GM12872 (cell line): ENCODE data around the gene COBL.

Source experiments
- TF ChIP-seq, protein P1 (sequence below): IDR thresholded peaks from 3 replicates; pipeline ENCODE4 v1.5.1; 2011; ENCODE audit warnings: low read depth, mild to moderate bottlenecking, low read length, moderate library complexity; ENCODE audit not compliant: insufficient read depth

The COBL gene

DNA sequence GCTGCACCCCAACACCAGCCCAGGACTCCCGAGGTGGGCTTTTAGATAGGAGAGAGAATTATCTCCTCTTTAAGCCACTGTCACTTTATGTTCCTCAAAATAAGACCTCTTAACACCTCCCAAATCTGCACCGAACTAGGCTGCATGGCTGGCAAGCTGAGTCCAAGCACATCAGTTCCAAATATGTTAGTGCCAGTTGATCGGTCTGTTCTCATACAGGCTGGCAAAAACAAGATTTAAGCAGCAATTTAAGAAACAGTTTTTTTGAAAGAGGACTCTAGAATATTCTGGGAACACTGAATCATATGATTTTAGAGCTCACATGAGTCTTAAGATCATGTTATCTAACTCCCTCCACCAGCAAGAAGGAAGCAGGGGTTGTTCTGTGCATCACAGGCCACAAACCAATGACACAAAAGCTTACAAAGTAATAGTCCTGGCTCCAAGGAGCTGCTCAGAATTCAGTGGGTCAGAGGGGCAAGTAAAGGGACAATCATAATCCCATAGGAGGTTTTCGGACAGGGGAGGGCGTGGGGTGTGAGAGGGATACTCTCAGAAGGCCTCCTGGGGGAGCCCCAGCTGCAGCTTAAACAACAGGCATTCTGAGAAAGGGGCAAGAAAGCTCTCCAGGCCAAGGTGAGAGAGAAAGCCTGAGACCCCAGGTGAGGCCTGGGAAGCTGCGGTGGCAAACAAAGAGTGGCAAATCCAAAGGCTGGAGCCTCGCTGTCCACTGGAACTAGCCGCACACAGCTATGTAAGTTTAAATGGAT, 7.1 kb downstream of the COBL start:
- TF ChIP-seq, protein P1, sequence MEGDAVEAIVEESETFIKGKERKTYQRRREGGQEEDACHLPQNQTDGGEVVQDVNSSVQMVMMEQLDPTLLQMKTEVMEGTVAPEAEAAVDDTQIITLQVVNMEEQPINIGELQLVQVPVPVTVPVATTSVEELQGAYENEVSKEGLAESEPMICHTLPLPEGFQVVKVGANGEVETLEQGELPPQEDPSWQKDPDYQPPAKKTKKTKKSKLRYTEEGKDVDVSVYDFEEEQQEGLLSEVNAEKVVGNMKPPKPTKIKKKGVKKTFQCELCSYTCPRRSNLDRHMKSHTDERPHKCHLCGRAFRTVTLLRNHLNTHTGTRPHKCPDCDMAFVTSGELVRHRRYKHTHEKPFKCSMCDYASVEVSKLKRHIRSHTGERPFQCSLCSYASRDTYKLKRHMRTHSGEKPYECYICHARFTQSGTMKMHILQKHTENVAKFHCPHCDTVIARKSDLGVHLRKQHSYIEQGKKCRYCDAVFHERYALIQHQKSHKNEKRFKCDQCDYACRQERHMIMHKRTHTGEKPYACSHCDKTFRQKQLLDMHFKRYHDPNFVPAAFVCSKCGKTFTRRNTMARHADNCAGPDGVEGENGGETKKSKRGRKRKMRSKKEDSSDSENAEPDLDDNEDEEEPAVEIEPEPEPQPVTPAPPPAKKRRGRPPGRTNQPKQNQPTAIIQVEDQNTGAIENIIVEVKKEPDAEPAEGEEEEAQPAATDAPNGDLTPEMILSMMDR = no peak

DNA sequence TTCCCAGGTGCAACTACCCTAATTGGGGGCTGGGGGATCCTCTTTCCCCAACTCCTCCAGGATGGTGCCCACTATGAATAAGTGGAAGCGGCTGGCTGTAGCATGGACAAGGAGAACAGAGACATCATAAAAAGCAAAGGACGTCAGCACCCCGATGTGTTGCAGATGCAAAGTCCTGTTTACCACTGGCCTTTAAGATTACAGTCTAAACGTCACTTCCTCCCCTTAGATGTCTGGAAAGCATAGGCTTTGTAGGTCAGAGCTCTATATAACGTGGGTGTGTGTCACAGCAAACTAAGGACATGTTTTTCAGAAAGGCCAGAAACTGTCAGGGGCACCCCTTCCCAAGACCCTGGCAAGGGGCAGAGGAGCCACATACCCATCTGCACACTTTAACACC, 7.9 kb downstream of the COBL start:
- TF ChIP-seq, protein P1 = no peak

DNA sequence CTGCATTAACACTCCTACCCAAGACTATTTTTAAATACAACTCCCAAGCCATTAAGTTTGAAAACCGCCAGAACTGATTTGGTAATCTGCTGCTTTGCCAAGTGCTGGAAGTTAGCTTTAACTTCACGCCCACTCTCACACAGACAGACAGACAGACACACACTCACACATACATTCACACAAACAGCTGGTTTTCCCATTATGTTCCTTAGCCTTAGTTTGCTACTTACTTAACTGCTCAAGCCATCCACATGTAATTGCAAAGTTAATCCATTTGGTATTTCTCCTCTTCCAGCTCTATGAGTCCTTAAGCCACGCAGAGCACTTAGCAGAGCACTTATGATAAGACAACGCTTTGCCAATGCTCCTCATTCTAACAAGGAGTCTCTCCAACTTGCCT, 8.3 kb downstream of the COBL start:
- TF ChIP-seq, protein P1 = no peak

DNA sequence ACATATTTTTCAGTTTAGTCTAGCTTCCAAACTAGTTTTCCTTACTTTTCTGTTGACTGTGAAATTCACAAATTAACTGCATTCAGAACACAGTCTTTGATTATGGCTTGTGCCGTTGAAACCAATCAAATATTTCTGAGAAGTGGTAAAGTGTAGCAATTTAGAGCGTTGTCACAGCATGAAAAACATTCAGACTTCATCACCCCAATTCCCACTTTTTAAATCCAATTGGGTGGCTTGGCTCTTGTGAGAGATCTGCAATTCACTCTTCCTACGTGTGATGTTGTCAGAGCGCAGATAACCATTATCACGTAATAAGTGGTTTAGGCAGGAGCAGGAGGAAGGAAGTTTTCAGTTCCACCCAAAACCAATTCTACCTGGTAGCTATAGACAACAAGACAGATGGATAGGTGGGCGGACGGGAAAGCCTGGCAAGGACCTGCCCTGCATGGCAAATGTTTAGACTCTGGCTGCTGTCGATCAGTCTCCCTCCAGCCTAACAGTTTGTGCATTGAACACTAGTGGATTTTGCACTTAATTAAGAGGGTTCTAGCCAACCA, 8.9 kb downstream of the COBL start:
- TF ChIP-seq, protein P1 = no peak

DNA sequence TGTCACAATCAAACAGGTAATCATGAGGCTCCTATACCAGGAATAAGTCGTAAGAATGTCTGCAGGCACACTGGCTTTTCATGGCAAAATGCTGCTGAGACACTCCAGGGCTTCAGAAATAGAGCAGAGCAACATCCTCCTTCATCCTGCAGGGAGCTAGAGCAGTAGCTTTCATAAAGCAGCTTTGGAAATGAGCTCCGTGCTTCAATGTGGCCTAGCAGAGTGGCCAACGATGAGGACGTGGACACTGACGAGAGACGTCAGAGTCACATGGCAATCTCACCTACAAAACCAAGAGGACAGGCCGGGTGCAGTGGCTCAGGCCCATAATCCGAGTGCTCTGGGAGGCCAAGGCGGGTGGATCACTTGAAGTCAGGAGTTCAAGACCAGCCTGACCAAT, 9.8 kb downstream of the COBL start:
- TF ChIP-seq, protein P1 = no peak

DNA sequence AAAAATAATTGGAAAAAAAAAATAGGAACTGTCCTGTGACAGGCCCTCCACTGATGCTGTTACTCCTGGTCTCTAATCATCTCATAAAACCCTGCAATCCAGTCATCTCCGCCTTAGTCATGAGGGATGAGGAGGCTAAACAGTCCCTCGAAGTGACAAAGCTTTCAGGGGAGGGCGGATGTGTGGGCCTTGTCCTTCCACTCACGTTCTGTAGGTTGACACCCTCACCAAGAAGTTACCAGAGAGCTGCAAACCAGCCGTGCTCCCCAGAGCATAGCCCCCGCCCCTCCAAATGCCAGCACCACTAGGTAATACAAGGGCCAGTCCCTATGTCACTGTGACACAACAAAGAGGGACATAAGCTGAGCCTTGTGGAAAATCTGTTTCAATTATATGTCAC, 11.9 kb downstream of the COBL start:
- TF ChIP-seq, protein P1 = no peak

DNA sequence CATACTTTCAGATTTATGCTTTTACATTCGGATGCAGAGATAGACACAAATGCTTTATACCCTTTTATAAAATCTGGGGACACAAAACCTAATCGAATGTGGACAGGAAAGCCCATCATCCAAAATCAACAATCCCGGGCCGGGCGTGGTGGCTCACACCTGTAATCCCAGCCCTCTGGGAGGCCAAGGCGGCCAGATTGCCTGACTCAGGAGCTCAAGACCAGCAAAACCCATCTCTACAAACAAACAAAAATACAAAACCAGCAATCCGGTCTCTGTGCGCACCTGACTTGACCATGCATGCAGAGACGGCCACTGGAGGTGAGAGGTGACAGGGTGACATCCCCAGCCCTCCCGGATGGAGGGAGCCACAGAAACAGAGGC, 13.5 kb downstream of the COBL start:
- TF ChIP-seq, protein P1 = no peak
